ENCODE measurements around the gene NSUN4.
A peak's percentile ranks its signal among the peaks of the same experiment; 100 is the strongest.
"Not testable (repeated sequence)": the region's sequence is repeated elsewhere in the genome, so short reads cannot be mapped to it uniquely, and the experiment has no call there.

NSUN4 gene

DNA sequence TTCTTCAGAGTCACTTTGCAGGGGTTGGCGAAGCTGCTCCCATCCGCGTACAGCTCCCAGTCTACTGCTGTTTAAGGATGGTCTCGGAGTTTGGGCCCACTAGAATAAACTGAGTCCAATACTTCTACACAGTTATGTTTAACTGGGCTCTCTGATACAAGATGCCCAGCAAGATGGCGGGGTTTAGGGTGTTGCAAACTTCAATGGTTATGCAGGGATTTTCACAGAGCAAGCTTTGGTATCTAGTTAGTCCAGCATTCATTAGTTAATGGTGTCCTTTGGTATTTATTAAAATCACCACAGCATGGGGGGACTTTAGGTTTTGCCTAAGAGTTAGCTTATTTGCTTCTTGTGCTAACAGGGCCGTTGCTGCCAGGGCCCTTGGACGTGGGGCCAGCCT lies 12.4 kb upstream of the NSUN4 start:
- DNase-seq (ENCODE audit: low spot score): not testable (repeated sequence)

DNA sequence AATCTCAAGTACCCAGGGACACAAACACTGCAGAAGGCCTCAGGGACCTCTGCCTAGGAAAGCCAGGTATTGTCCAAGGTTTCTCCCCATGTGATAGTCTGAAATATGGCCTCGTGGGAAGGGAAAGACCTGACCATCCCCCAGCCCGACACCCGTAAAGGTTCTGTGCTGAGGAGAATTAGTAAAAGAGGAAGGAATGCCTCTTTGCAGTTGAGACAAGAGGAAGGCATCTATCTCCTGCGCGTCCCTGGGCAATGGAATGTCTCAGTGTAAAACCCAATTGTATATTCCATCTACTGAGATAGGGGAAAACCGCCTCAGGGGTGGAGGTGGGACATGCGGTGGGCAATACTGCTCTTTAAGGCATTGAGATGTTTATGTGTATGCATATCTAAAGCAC lies 10.8 kb upstream of the NSUN4 start:
- DNase-seq (ENCODE audit: low spot score): not testable (repeated sequence)

DNA sequence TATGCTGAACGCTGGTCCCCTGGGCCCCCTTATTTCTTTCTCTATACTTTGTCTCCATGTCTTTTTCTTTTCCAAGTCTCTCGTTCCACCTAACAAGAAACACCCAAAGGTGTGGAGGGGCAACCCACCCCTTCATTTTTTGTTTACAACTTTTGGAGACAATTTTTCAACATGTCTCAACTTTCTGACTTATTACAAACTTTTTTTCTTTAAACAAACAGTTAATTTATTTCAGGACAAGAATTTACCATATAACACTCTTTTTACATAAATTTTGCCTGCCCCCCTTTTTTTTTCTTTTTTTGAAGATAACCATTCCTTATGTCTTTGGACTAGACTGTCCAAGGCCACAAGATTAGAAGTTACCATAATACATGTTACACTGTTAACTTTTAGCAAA lies 10.2 kb upstream of the NSUN4 start:
- not testable (repeated sequence) for DNase-seq (ENCODE audit: low spot score)

DNA sequence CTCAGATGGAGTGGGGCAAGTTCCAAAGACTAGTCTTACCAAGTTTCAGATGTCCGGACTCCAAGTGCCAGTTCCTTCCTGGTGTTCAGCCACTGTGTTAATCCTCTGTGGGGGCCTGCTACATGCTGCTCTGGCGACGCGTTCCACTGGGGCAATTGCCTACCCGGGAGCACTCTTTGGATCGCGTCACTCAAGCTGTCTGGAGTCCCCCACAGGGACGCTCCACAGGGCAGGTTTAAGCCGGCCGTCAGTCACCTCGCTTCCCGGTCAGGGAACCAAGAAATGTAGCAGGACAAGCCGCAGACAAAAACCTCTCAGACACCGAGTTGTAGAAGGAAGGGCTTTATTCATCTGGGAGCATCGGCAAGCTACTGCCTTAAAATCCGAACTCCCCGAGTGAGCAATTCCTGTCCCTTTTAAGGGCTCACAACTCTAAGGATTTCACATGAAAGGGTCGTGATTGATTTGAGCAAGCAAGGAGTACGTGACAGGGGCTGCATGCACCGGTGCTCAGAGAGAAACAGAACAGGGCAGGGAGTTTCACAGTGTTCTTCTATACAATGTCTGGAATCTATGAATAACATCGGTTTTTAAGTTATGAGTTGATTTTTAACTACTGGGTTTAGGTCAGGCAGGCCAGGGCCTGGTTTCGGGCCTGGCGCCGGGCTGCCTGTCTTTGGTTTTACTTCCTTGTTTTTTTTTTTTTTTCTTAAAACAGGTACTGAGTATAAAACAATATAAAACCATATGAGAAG lies 8.6 kb upstream of the NSUN4 start:
- not testable (repeated sequence) for DNase-seq (ENCODE audit: low spot score)

DNA sequence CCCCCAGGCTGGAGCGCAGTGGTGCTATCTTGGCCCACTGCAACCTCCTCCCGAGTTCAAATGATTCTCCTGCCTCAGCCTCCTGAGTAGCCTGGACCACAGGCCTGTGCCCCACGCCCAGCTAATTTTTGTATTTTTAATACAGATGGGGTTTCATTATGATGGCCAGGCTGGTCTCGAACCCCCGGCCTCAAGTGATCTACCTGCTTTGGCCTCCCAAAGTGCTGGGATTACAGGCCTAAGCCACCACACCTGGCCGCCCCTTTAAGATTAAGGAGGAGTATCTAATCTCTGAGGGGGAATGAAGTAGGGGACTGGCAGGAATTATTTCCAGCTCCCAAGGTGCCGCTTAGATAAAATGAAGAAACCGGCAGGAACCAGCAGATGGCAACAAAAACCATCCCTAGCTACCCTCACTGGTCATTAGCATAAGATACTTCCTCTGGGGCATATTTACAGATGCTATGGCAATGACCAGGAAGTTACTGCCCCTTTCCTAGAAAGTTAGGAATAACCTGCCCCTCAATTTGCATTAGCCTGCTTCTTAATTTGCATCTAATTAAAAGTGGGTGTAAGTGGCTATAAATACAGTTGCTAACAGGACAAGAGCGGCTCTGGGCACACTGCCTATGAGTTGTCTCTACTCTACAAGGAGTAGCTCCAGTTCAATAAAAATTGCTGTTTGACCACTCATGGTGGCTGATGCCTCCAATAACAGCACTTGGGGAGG lies 7.1 kb upstream of the NSUN4 start:
- peak; percentile 49 for DNase-seq (ENCODE audit: low spot score)

DNA sequence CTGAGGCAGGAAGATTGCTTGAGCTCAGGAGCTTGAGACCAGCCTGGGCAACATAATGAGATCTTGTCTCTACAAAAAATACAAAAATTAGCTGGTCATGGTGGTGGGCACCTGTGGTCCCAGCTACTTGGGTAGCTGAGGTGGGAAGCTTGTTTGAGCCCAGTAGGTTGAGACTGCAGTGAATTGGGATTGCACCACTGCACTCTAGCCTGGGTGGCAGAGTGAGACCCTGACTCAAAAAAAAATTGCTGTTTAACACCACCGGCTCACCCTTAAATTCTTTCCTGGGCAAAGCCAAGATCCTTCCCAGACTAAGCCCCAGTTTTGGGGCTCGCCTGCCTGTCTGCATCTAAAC lies 6.6 kb upstream of the NSUN4 start:
- DNase-seq (ENCODE audit: low spot score): no peak

DNA sequence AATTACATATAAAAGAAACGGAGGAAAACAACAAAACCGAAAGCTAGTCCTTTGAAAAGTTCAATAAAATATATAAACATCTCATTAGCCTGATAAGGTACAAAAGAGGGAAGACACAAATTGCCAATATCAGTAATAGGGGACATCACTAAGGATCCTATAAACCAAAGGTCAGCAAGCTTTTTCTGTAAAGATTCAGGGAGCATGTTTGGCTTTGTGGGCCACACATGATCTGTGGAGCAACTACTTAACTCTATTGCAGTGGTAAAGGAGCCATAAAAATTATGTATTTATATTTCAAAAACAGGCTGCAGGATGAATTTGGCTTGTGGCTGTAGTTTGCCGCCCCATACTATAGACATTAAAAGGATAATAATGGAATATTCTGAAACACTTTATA lies 5.5 kb upstream of the NSUN4 start:
- no peak for DNase-seq (ENCODE audit: low spot score)

DNA sequence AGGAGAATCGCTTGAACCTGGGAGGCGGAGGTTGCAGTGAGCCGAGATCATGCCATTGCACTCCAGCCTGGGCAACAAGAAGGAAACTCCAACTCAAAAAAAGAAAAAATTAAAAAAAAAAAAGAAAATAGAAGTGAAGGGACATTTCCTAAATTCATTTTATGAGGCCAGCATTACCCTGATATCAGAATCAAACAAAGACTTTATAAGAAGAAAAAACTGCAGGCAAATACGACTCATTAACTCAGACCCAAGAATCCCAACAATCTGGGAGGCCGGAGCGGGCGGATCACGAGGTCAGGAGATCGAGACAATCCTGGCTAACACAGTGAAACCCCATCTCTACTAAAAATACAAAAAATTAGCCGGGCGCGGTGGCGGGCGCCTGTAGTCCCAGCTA lies 3.2 kb upstream of the NSUN4 start:
- not testable (repeated sequence) for DNase-seq (ENCODE audit: low spot score)

DNA sequence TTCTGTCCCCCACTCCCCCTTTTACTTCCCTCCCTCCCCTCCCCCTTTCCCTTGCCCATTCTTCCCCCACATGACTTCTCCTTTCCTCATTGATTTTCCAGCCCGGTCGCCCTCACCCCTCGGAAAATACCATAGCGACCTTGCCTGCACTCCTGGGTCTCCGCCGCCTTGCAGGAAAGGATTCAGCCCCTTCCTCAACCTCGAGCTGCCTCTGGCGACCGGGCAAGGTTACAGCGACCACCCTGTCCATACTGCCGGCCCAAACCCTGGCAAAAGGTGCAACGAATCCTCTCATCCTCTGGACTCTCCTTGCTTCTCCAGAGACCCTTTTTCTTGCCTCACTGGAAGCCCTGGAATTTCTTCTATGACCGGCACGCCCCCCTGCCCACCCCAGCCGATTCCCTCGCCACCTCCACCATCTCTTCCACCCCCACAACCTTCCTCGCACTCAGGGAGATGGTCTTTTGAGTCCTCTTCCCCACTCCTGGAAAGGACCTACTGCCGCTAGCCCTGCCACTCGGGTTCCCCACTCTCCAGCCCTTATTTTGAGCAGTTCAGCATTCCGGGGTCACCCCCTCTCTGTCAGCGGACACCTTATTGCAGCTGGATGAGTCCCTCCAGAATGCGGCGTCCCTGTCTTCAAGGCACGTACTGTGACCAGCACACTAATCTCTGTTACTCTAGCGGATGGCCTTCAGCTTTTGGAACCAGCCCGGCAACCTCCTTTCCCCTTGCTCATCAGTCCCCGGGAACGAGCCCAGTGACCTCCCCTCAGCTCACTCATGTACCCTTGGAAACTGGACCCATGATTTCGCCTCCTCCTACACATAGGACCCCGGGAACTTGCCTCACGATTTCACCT lies 846 bp downstream of the NSUN4 start:
- no peak for DNase-seq (ENCODE audit: low spot score)

DNA sequence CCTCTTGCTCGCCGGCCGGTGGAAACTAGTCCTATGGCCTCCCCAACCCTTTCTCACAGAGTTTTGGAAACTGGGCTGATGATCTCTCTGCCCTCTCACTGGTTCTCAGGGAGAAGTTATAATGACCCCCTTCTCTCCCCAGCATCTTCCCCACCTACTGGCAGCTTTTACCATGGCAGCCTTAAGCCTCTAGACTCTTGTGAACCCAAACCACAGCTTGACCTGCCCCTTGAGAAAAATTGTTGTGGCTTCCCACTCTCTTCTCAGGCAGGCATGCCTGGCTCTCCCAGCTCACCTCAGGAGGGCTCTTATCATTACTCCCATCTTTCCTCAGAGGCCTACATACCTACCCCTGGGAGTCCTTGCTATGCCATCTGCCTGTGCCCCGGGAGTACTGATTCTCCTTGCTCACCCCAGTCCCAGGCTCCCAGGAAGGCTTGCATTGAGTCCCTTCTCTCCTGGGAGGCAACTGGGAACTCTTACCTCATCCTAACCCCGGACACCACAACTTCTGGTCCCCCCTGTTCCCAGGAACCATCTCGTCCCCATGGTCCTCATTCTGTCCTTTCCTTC lies 1.6 kb downstream of the NSUN4 start:
- peak; percentile 24 for DNase-seq (ENCODE audit: low spot score)

DNA sequence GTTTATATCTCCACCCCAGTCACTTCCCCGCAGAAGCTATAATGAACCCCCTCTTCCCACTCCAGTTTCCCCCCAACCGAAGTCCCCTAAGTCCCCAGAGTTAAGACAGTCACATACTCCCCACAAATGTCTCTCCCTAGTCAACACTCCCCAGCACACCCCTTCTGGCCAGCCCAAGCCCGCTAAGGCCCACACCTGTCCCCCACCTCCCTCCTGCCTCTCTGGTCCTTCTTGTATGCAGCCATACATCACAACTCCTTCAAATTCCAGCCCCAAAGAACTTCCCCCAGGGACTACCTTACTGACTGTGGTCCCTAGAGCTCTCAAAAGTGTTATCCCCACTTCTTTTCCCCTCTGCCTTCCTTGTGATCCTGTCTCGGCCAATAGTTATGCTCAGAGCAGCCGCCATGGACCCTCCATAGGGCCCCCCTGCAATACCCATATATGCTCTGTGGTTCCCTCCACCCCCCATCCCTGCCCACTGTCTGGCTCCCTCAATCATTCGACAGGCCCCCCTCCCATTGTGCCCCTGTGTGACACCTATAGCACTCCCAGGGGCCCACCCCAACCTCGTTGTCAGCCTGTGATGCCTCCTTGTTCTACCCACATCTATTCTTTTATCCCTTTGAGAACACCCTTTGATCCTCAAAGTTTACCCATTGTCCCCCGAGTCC lies 2.2 kb downstream of the NSUN4 start:
- no peak for DNase-seq (ENCODE audit: low spot score)

DNA sequence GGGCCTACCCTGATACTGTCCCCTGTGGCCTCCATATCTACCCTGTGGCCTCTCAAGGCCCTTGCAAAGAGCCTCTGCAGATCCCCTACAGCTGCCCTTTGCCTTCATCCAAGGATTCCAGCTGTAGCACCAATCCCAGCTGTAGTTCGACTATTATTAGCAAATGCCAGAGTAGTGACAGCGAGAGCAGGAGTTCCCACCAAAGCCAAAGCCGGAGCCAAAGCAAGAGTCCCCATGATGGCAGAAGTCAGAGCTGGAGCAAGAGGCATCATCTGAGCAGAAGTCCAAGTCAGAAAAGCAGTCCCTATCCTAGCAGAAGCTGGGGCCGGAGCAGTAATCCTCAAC lies 2.7 kb downstream of the NSUN4 start:
- no peak for DNase-seq (ENCODE audit: low spot score)

DNA sequence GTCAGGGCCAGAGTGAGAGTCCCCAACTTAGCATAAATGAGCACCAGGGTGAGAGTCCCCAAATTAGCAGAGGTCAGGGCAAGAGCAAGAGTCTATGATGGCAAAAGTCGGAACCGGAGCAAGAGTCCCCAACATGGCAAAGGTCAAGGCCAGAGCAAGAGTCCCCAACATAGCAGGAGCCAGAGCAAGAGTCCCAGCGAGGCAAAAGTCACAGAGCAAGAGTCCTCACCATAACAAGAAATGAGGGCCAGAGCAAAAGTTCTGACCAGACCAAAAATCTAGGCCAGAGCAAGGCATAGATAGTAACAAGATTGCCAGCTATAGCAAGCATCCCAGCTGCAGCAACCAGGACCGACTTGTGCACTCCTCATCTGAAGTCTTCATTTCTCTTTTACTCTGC lies 3.1 kb downstream of the NSUN4 start:
- DNase-seq (ENCODE audit: low spot score): no peak

DNA sequence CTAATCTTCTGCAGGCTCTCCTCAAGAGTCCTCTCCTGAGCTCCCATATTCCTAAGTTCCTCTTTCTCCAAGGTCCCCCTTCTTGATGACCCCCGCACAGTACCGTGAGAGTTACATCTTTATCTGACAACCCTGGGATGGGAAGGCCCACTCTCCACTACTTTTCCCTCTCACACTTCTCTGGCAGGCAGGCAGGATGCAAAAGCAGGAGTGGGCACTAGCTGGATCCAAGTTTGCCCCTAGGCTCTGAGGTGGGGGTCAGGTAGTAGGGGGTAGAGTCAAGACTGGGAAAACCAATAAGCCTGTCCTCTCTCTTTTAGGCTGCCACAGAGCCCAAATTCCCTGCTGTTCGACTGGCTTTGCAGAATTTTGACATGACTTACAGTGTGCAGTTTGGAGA lies 3.9 kb downstream of the NSUN4 start:
- no peak for DNase-seq (ENCODE audit: low spot score)

DNA sequence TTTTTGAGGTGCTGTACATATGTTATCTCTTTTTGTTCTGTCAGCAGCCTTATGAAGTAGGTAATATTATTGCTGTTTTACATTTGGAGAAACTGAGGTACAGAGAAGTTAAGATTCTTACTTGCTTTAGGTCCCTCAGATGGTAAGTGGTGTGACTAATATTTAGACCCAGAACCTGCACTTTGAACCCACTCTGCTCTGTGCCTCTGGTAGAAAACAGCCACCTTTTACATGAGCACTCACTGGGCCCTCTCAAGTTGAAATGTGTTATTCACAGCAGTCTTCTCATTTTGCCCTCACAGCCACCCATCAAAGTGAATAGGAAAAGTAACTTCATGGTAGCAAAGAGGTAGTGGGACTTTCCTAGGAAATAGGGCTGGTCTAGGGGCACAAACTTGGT lies 4.7 kb downstream of the NSUN4 start:
- DNase-seq (ENCODE audit: low spot score): no peak

DNA sequence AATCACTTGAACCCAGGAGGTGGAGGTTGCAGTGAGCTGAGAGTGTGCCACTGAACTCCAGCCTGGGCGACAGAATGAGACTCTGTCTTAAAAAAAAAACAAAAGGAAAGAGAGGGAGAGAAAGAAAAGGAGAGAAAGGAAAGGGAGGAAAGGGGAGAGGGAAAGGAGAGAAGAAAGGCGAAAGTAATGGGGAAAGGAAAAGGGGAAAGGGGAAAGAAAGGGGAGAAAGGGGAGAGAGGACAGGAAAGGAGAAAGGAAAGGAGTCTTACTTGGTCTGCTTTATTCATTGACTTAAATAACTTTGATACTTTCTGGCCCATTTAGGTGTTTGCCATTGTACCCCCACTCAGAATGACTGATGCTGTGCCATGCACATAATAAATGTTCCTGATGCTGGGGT lies 11.8 kb downstream of the NSUN4 start:
- DNase-seq (ENCODE audit: low spot score): no peak

DNA sequence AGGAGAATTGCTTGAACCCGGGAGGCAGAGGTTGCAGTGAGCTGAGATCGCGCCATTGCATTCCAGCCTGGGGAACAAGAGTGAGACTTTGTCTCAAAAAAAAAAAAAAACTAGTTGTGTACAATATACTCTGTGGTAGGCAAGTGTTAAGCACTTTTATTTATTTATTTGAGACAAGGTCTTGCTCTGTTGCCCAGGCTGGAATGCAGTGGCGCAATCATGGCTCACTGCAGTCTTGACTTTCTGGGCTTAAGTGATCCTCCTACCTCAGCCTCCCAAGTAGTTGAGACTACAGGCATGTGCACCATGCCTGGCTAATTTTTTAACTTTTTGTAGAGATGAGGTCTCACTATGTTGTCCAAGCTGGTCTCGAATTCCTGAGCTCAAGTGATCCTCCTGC lies 15.3 kb downstream of the NSUN4 start:
- not testable (repeated sequence) for DNase-seq (ENCODE audit: low spot score)

DNA sequence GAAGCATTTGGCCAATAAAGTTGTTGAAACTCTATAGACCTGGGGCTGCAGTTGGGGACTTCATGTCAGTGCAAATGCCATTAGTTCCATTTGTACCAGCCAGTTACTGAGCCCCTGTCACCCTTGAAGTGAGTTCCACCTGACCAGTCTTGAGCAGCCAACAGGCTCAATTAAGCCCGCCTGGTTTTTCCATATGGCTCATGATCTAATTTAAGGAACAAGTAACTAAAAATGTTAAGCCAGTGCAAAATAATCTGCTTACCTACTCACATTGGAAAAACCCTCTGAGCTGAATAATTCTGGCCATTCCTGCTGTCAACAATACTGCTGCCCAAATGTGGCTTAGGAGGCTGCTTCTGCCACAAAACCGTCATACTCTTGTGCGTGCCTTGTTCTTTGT lies 21.6 kb downstream of the NSUN4 start:
- no peak for DNase-seq (ENCODE audit: low spot score)

DNA sequence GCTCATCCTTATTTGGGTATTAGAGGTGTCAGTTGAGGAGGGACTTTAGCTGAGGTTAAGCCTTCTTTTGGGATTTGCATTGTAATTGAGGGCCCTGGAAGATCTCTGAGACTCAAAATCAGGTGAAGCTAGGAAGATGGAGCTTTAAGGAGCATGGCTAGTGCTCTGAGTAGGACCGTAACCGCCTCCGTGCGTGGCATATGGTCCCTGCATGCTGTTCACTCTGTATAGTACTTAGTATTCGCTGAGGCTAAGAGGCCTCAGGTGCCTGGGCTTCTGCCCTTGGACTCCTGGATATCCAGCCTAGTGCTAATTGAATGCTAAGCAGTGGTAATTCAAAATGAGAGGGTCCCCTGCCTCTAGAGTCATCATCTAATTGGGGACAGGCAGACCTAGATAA lies 22.5 kb downstream of the NSUN4 start:
- DNase-seq (ENCODE audit: low spot score): no peak

DNA sequence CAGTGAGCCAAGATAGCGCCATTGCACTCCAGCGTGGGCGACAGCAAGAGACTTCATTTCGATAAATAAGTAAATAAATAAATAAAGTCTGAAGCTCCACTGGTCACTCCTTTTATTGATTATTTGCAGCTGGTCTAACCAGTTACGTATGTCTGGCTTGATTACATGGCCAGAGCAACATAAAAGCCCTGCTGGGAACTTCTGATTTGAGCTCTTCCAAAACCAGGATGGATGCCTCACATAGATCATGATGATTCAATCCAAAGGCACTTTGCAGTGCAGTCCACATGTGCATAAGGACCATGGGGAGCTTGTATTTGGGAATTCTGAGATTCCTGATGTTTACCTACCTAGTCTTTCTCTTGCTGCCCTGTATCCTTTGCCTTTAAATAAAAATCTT lies 24.0 kb downstream of the NSUN4 start:
- peak; percentile 54 for DNase-seq (ENCODE audit: low spot score)

DNA sequence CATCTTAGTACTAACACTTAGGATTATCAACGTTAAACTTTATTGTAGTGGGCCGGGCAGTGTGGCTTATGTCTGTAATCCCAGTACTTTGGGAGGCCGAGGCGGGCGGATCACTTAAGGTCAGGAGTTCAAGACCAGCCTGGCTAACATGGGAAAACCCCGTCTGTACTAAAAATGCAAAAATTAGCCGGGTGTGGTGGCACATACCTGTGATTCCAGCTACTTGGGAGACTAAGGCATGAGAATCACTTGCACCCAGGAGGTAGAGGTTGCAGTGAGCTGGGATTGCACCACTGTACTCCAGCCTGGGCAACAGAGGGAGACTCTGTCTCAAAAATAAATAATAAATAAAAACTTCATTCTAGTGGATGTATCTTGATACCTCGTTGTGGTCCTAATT lies 25.2 kb downstream of the NSUN4 start:
- not testable (repeated sequence) for DNase-seq (ENCODE audit: low spot score)

DNA sequence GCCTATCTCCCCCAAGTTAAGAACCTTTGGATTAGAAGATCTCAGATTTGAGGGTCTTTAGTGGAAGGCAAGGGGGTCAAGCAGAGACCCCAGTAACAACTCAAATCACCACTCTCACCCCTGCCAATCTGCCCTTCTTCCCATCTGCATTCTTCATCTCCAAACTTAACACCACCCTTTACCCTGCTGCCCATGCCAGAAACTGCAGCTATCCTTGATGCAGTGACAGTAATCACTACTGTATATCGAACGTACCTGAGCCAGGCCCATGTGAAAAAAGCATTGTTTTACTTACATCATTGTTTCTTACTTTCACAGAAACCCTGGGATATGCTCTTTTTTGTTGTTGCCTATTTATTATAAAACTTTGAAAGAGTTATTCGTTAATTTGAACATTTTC lies 26.5 kb downstream of the NSUN4 start:
- no peak for DNase-seq (ENCODE audit: low spot score)
